OCI-M1 (cell line): ENCODE results near the gene PNLIPRP3.

ENCODE experiments used
- DNase-seq: peaks from one replicate; lab custom pipeline; 2025; lab: John Stamatoyannopoulos, UW

Gene PNLIPRP3

GRCh38 chr10:116451711-116452337 lies 24.2 kb downstream of the PNLIPRP3 start:
- DNase-seq: no peak

- DNase-seq: no peak
These were observed 24.7 kb downstream of the PNLIPRP3 start for GRCh38 chr10:116452338-116452720.

GRCh38 chr10:116457488-116457887 lies 29.8 kb downstream of the PNLIPRP3 start:
- DNase-seq: peak; percentile 39

GRCh38 chr10:116460219-116460618 lies 32.6 kb downstream of the PNLIPRP3 start:
- no peak for DNase-seq

- no peak for DNase-seq
These were observed 34.0 kb downstream of the PNLIPRP3 start for GRCh38 chr10:116461680-116462079.

GRCh38 chr10:116464257-116464656 lies 36.6 kb downstream of the PNLIPRP3 start:
- DNase-seq: no peak

- peak; percentile 44 for DNase-seq
These were observed 37.9 kb downstream of the PNLIPRP3 start for GRCh38 chr10:116465546-116465945.

GRCh38 chr10:116466715-116467422 lies 39.2 kb downstream of the PNLIPRP3 start:
- no peak for DNase-seq

- DNase-seq: no peak
These were observed 41.8 kb downstream of the PNLIPRP3 start for GRCh38 chr10:116469437-116469836.

GRCh38 chr10:116470071-116470470 lies 42.4 kb downstream of the PNLIPRP3 start:
- DNase-seq: peak; percentile 12

- DNase-seq: peak; percentile 43
These were observed 43.2 kb downstream of the PNLIPRP3 start for GRCh38 chr10:116470768-116471415.

- DNase-seq: no peak
These were observed 45.2 kb downstream of the PNLIPRP3 start for GRCh38 chr10:116472891-116473290.

GRCh38 chr10:116475866-116476265 lies 48.2 kb downstream of the PNLIPRP3 start:
- DNase-seq: no peak

- no peak for DNase-seq
These were observed 48.8 kb downstream of the PNLIPRP3 start for GRCh38 chr10:116476461-116476860.

GRCh38 chr10:116477986-116478664 lies 50.5 kb downstream of the PNLIPRP3 start:
- no peak for DNase-seq

- DNase-seq: no peak
These were observed 59.3 kb downstream of the PNLIPRP3 start for GRCh38 chr10:116486770-116487448.

- DNase-seq: no peak
These were observed 60.1 kb downstream of the PNLIPRP3 start for GRCh38 chr10:116487522-116488430.

GRCh38 chr10:116489460-116489859 lies 61.8 kb downstream of the PNLIPRP3 start:
- no peak for DNase-seq

GRCh38 chr10:116490028-116490662 lies 62.5 kb downstream of the PNLIPRP3 start:
- DNase-seq: peak; percentile 57

GRCh38 chr10:116504786-116505185 lies 77.1 kb downstream of the PNLIPRP3 start:
- no peak for DNase-seq
